SU-DHL-6 (cell line): ENCODE data around the gene LHFPL6.

Experiments used
- H2AFZ ChIP-seq: fragments of 200-600 bp; sonication (generic); 2 replicates; pipeline ENCODE4 v1.6.1; 2014; ENCODE audit warnings: low read depth, mild to moderate bottlenecking, moderate library complexity, mixed read lengths, antibody characterized with exemption, low read length; ENCODE audit not compliant: severe bottlenecking
- H3F3A ChIP-seq: fragments of 200-600 bp; shearing (Covaris generic); 2 replicates; pipeline ENCODE4 v1.6.0; 2016; ENCODE audit warnings: antibody characterized with exemption, mild to moderate bottlenecking; ENCODE audit not compliant: insufficient read depth
- H3K27ac ChIP-seq: fragments of 200-600 bp; sonication (generic); 2 replicates; pipeline ENCODE4 v1.5.1; 2016; ENCODE audit warnings: low read depth, mild to moderate bottlenecking, low read length, moderate library complexity, mixed read lengths
- H3K27me3 ChIP-seq: fragments of 200-600 bp; sonication (generic), shearing (Covaris generic); 2 replicates; pipeline ENCODE4 v1.6.0; 2014; ENCODE audit warnings: mild to moderate bottlenecking, low read length
- H3K36me3 ChIP-seq: fragments of 200-600 bp; sonication (generic); 2 replicates; pipeline ENCODE4 v1.6.1; 2014; ENCODE audit warnings: mild to moderate bottlenecking, low read length, mixed read lengths
- H3K4me2 ChIP-seq: fragments of 300-600, 200-600 bp; shearing (Covaris generic), sonication (generic); 2 replicates; pipeline ENCODE4 v1.6.0; 2014; ENCODE audit warnings: low read length, low read depth, mild to moderate bottlenecking; ENCODE audit not compliant: poor library complexity, severe bottlenecking
- H3K4me3 ChIP-seq: fragments of 200-600 bp; sonication (generic); 2 replicates; pipeline ENCODE4 v1.5.1; 2014; ENCODE audit warnings: antibody characterized with exemption, low read length, mild to moderate bottlenecking, mixed read lengths; ENCODE audit not compliant: insufficient read depth, poor library complexity, severe bottlenecking
- H3K79me2 ChIP-seq: fragments of 200-600 bp; sonication (generic); 2 replicates; pipeline ENCODE4 v1.6.1; 2014; ENCODE audit warnings: mild to moderate bottlenecking, low read length, moderate library complexity; ENCODE audit not compliant: insufficient read depth
- H3K9ac ChIP-seq: fragments of 200-600 bp; sonication (generic); 2 replicates; pipeline ENCODE4 v1.7.0; 2014; ENCODE audit warnings: mild to moderate bottlenecking, low read length
- H3K9me2 ChIP-seq: fragments of 200-600 bp; sonication (generic); replicated peaks from 2 replicates; pipeline ENCODE4 v1.6.1; 2014; ENCODE audit warnings: low read length; ENCODE audit not compliant: insufficient read depth
- H3K9me3 ChIP-seq: fragments of 200-600 bp; sonication (generic); 2 replicates; pipeline ENCODE4 v1.6.1; 2014; ENCODE audit warnings: low read length, mixed read lengths; ENCODE audit not compliant: insufficient read depth
- H4K20me1 ChIP-seq: fragments of 200-600 bp; sonication (generic); 2 replicates; pipeline ENCODE4 v1.6.1; 2014; ENCODE audit warnings: low read depth, mild to moderate bottlenecking, antibody characterized with exemption, low read length, moderate library complexity, mixed read lengths
- EZH2phosphoT487 ChIP-seq: fragments of 200-600 bp; sonication (generic), shearing (Covaris generic); conservative IDR thresholded peaks from 2 replicates; pipeline ENCODE4 v1.6.1; 2018; ENCODE audit warnings: mild to moderate bottlenecking, antibody characterized with exemption, low read length, moderate library complexity, mixed read lengths
- TF ChIP-seq, protein P1 (sequence below): fragments of 200-600 bp; sonication (generic); IDR thresholded peaks from one replicate; pipeline ENCODE4 v1.5.1; 2017; ENCODE audit warnings: antibody characterized with exemption, mild to moderate bottlenecking, low read length, moderate library complexity; ENCODE audit not compliant: insufficient read depth, poor library complexity, severe bottlenecking

Gene LHFPL6

DNA sequence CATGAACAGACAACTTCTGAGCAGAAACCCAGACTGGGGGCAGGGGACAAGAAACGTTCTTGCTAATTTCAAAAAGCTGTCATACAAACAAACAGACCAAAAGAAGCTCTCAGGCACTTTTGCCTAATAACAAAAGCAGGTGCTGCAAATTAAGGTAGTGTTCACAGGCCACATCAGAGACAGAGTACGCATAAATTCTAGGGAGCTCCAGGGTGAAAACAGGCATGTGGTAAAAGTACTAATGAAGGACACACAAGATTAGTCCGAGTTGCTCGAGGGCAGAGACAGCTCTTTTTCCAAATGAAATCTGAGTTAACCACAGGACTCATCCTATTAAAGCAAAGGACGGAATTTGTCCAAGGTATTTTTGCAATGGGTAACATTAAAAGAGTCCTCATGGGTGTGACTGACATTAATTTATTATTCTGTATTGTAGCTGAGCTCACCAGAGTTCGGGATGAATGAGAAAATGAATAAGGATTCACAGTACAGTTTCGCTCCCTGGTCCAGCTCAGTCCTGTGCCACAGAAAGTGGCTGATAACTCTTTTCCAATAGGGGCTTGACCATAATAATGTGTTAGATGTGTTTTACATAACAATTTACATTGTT is 197.3 kb downstream of the LHFPL6 start:
- Histone ChIP-seq H3K36me3 (no peaks in the 10 kb centered on the region), H3K9ac (no peak overlapping the region), H3K4me3 (no peak overlapping the region), H3K79me2 (no peaks in the 10 kb centered on the region), H4K20me1 (no peaks in the 10 kb centered on the region), H3K27me3 (no peaks in the 10 kb centered on the region), H3F3A (no peaks in the 10 kb centered on the region), H3K27ac (no peak overlapping the region), H3K9me3 (no peaks in the 10 kb centered on the region), H3K4me2 (no peak overlapping the region), H3K9me2 (no peaks in the 10 kb centered on the region), H2AFZ (no peak overlapping the region)
- TF ChIP-seq, protein P1, sequence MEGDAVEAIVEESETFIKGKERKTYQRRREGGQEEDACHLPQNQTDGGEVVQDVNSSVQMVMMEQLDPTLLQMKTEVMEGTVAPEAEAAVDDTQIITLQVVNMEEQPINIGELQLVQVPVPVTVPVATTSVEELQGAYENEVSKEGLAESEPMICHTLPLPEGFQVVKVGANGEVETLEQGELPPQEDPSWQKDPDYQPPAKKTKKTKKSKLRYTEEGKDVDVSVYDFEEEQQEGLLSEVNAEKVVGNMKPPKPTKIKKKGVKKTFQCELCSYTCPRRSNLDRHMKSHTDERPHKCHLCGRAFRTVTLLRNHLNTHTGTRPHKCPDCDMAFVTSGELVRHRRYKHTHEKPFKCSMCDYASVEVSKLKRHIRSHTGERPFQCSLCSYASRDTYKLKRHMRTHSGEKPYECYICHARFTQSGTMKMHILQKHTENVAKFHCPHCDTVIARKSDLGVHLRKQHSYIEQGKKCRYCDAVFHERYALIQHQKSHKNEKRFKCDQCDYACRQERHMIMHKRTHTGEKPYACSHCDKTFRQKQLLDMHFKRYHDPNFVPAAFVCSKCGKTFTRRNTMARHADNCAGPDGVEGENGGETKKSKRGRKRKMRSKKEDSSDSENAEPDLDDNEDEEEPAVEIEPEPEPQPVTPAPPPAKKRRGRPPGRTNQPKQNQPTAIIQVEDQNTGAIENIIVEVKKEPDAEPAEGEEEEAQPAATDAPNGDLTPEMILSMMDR, result no peak
- no peak for TF ChIP-seq EZH2phosphoT487

DNA sequence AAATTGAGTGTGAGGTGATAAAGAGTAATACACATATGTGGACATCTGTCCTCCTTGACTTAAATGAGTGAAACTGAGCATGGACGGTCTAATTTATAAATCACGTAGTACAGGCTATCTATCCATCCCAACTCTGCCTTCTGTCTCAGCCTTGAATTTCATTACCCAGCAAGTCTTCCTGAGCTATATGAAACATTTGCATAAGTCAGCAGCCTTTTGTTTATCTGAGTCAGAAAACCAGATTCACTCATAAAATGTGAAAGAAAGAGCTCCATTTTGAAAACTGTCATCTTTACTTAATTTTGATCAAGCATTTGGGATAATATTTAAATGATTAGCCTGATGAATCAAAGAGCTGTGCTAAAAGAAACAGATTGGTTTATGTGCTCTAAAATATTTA is 197.9 kb downstream of the LHFPL6 start:
- H3K4me3 ChIP-seq, result no peak overlapping the region
- H3K36me3 ChIP-seq, result no peaks in the 10 kb centered on the region
- H3K9me2 ChIP-seq, result no peaks in the 10 kb centered on the region
- TF ChIP-seq EZH2phosphoT487, result no peak
- TF ChIP-seq, protein P1, result no peak
- no peak overlapping the region for H3K4me2 ChIP-seq
- no peaks in the 10 kb centered on the region for H3F3A ChIP-seq
- no peak overlapping the region for H3K9ac ChIP-seq
- no peaks in the 10 kb centered on the region for H3K9me3 ChIP-seq
- H3K27me3 ChIP-seq, result no peaks in the 10 kb centered on the region
- no peaks in the 10 kb centered on the region for H4K20me1 ChIP-seq
- no peaks in the 10 kb centered on the region for H3K79me2 ChIP-seq
- no peak overlapping the region for H3K27ac ChIP-seq
- H2AFZ ChIP-seq, result no peak overlapping the region

DNA sequence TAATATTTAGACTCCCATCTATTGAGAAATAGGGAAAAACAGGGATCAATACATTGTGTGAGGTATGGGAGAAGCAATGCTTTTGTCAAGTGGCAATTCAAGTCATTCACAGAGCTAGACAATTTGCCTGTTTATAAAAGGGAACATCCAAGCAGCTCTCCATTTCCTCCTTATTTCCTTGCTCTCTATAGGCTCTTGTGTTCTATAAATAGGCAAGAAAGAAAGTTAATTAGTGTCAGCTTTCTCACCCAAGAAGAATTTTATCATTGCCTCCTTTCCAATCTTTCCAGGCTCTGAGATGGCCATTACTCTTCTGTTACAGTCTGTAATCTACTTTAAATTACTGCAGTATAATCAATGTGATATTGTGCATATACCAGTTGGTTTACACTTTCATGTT is 199.9 kb downstream of the LHFPL6 start:
- no peaks in the 10 kb centered on the region for H3K9me3 ChIP-seq
- H3K9ac ChIP-seq, result no peak overlapping the region
- no peaks in the 10 kb centered on the region for H4K20me1 ChIP-seq
- H3K27me3 ChIP-seq, result no peaks in the 10 kb centered on the region
- H3F3A ChIP-seq, result no peaks in the 10 kb centered on the region
- no peak overlapping the region for H2AFZ ChIP-seq
- no peaks in the 10 kb centered on the region for H3K9me2 ChIP-seq
- no peak overlapping the region for H3K4me3 ChIP-seq
- no peaks in the 10 kb centered on the region for H3K79me2 ChIP-seq
- no peak overlapping the region for H3K27ac ChIP-seq
- H3K4me2 ChIP-seq, result no peak overlapping the region
- no peaks in the 10 kb centered on the region for H3K36me3 ChIP-seq
- TF ChIP-seq, protein P1, result no peak
- TF ChIP-seq EZH2phosphoT487, result no peak
